ENCODE measurements around the gene ATP9B.

ATP9B gene

DNA sequence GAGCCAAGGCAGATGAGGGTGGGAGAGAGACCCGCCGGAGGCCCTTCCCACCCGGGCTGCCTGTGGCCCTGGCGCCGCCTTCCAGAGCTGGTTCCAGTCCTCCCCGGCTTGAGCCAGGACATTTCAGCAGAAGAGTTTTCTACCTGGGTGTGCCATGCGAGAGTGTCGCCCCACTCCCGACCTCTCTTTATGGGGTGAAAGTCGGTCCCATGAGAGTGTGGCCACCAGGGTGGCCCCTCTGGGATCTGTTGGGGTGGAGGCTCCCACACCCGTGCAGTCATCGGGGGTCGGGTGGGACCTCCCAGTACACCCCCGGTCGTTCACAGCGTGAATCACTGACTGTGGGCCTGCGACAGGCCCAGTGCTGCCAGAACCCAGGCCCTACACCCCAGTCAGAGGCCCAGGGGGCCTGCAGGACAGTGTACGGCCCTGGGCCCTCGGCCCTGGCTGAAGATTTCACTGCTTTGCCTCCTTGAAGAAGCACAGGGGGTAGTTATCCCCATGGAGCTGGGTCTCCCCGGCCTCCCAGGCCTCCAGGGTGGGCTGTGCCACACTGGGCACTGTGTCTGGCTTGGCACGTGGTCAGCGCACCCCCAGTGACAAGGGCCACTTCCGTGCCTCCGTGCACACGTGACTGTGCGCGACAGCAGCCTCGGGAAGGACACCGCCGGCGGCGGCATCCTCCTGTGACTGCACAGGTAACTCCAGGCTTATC is 332.5 kb downstream of the ATP9B start:
- DNase-seq = no peak

DNA sequence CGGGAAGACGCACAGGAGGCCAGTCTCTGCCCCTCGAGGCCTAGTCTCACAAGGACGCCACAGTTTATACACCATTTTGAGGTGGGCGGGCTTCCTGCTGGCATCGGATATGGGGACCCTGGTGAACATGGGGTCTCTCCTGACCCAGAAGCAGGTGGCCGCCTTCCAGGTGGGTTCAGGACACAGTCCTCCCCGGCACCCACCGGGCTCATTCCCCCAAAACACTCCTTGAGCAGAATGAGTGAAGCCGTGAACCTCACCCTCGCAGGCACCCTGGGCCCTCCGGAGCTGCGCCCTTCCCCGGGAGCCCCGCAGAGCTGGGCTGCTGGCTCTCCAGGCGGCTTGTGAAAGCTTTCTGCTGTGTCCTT is 333.0 kb downstream of the ATP9B start:
- DNase-seq = no peak

DNA sequence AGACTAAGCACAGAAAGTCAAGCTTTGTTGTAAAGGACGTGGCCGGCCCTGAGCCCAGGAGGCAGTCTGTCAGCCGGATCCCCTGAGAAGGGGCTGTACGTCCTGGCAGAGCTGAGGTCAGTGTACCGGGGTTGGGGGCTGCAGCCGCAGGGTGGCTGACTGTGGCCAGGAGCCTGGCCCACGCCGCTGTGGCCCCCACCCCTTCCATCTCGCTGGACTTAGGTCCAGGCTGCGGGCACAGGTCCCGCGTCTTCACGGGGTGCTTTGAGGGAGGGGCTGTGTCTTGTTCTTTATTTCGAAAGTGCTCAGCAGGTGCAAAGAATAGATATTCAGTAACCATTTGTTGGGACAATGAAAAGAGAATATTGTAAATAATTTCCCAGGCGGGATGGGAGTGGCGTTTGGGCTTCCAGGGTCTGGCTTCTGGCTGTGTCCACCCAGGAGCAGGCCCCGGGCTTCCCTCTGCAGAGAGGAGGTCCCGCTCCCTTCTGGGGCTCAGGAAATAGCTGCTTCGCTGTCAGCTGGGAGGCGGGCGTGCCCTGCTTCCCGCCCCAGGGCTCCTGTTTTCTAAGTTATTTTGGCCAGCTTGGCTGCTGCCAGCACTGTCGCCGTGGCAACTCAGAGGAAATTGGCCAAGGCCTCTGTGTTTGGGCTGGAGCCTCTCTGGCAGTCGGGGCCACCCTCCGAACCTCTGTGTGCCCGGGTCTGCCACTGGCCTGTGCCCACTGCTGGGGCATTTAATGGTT is 334.0 kb downstream of the ATP9B start:
- no peak for DNase-seq

DNA sequence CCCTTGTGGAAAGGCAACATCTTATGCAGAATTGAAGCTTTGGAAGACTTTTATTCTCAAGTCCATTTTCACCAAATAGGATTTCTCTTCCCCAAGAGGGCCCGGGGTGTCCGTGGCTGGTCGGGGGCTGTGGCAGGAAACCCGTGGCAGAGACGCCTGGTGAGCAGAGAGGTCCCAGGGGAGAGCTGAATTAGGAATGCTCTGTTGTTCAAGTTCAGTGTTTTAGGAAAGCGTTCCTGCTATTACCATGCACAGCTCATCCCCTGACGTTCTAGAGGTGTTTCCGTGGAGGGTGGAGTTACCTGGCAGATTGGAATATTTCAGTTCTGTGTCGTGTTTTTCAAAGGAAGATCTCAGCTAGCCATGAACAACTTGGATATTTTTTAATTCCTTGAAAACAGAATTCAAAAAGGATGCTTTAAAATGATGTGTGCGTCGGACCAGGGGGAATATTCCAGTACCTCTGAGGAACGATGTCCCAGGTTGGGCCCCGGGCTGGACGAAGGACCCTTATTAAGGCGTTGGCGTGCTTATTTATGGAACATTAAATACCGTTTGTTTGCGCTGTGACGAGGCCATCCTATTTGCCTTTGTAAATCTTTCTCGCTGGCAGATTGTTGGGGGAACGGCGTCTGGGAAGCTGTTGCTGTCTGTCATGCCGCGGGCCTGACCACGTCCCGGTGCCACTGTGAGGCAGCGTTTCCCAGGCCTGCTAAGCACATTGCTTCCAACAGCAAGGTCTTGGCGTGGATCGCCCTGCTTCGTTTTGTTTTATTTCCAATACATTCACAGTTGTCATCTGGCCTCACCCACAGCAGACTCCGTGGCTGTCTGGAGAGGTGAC is 334.8 kb downstream of the ATP9B start:
- peak; percentile 59 for DNase-seq

DNA sequence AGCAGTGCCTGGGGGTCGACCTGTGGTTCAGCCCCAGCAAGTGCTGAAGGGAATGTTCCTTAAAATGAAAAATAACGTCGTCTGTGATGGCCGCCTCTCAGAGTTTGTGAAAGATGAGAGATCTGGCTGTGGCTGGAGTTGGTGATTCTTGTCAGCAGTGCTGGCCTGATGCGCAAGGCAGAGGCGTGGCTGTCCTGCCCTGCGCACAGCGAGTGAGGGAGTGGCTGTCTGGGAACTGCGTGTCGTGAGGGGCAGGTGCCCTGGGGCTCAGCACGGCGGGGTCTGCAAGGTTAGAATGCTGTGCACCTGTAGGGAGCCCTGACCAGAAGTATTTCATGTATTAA is 335.3 kb downstream of the ATP9B start:
- peak; percentile 37 for DNase-seq

DNA sequence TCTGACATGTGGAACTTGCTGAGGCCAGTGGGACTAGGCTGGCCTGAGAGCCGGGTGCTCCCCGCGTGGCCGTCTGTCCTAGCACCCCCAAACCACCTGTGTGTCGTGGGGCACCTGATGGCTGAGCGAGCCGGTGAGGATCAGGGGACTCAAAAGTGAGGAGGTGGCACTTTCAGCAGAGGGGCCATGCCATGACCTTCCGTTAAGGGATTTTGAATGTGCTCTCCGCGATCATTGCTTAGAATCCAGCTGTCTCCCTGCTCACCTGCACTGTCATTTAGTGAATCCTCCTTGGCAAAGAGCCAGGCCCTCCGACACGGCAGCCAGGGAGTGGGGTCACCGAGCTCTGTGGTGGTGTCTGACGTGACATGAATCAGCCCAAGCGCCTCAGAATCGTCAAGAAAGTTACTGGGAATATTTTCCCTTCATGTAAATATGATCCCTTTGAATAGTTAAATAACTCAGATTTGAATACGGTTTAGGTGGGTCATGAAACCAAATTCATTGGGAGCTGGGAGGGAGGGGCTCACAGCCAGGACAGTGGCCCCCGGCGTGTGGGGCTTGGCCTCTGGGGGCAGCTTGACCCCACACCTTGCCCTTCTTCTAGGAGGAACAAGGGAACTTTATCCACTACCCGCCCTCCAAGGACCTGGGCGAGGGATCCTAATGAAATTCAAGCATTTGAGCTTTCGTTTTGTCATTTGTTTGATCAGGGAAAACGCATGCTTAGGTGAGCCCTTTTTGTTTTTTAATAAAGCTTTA is 336.0 kb downstream of the ATP9B start:
- peak; percentile 74 for DNase-seq

DNA sequence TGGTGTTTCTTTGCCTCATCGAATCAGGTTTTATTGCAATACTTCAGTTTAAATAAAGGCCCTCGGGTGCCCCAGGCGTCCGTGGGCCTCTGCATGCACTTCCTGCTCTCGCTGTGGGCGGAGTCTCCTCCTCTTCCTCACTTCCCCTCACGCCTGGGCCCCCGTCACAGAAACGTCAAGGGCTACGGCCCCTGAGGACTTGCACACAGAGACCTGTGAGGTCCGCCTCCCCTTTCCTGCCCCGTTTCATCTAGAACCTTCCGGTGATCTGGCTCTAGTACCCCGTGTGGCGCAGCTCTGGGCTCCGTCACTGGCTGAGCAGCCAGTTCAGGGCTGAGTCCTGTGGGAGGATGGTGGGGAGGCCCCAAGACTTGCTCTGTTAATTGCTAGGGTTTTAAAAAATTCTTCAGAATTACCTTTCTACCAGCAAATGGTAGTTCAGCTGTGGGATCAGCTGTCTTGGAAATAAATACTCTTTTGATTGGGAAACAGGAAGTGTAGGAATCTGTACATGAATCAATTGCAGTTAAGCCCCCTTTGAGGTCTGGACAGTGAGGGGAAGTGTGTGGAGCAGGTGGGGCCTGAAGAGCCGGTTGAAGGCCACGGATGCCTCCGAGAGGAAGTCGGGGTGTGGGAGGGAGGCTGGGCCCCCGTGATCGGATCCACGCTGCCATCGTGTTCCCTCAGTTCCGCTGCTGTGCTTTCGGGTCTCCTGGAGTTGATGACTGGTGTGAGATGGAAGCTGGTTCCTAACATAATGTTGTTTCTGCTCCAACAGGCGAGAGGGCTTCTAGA is 336.8 kb downstream of the ATP9B start:
- DNase-seq = no peak

DNA sequence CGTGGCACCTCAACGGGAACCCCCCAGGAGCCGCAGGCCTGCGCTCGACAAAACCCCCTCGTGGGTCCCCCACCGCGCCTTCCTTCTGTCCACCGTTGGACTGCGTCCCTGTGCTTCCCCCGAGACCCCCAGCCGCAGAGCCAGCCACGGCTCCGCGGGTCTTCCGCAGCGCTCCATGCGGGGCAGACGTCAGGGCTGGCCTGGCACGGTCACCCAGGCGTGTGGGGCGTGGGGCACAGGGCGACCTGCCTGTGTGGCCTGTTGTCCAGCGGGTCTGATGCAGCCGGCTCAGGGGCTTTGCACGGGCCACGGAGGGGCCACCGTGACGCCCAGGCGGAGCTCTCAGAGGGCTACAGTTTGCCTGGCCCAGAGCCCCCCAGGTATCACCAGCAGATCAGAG is 337.5 kb downstream of the ATP9B start:
- no peak for DNase-seq

DNA sequence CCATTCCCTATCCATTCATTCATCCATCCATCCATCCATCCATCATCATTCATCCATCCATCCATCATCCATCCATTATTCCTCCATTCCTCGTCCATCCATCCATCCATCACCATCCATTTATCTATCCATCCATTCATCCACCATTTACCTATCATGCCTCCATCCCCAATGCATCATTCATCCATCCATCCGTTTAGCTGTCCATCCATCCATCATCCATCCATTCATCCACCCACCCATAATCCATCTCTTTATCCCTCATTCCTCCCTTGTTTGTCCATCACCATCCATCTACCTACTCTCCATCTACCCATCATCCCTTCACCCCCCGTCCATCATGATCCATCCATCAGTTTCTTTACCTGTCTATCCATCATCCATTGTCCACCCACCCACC is 340.1 kb downstream of the ATP9B start:
- DNase-seq = no peak

DNA sequence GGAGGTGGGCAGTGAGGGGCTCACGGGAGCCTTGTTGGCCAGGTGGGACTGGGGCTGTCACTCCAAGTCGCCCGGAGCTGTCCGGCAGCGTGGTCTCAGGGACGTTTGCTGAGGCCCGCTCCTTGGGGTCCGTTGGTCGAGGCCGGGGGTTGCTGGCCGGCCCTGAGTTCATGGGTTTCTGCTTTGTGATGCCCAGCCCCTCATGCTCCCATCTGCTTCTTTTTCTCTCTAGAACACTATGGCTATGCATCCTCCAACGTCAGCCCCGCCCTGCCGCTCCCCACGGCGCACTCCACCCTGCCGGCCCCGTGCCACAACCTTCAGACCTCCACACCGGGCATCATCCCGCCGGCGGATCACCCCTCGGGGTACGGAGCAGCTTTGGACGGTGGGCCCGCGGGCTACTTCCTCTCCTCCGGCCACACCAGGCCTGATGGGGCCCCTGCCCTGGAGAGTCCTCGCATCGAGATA is 341.0 kb downstream of the ATP9B start:
- no peak for DNase-seq

DNA sequence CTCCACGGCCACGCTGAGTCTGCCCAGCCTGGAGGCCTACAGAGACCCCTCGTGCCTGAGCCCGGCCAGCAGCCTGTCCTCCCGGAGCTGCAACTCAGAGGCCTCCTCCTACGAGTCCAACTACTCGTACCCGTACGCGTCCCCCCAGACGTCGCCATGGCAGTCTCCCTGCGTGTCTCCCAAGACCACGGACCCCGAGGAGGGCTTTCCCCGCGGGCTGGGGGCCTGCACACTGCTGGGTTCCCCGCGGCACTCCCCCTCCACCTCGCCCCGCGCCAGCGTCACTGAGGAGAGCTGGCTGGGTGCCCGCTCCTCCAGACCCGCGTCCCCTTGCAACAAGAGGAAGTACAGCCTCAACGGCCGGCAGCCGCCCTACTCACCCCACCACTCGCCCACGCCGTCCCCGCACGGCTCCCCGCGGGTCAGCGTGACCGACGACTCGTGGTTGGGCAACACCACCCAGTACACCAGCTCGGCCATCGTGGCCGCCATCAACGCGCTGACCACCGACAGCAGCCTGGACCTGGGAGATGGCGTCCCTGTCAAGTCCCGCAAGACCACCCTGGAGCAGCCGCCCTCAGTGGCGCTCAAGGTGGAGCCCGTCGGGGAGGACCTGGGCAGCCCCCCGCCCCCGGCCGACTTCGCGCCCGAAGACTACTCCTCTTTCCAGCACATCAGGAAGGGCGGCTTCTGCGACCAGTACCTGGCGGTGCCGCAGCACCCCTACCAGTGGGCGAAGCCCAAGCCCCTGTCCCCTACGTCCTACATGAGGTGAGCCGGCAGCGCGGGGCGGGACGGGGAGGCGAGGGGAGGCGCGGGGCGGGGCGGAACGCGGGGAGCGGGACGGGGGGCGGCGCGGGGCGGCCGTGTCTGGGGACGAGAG is 341.8 kb downstream of the ATP9B start:
- DNase-seq = no peak

DNA sequence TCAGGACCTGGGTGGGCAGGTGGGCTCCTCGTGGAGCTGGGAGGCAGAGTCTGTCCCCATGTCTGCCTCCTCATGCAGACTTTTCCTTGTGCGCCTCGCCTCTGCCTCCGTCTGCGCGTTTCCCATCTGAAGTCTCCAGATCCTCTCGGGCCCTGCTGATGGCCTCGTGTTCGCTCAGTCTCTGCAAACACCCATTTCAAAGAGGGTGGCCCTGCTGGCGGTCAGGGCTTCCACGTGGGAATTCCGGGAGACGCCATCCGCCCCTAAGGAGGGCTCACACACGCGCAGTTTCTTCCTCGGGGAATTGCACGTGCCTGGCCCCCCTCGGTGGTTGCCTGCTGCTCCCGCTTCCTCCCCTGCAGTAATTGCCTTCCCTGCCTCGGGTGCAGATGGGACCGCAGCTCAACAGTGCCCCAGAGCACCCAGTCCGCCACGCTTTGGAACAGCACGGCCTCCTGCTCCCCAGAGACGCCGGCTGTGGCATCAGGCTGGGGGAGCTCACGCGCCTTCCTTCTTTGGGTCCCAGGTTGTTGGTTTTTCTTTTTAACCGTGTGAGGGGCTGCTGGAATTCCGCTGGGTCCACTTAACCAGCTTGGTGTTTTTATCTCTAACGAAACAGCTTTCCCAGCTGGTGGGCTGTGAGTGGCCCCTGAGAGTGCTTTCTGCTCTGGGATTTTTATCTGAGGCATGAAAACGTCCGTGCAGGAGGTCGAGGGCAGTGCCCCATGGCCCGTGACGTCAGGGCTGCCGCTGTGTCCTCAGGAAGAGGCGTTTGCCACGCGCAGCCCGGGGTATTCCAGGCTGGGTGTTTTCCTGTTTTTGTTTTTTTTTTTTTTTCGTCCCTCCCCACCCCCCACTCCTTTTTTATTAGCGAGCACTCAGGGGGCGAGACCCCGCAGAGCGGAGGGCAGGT is 342.7 kb downstream of the ATP9B start:
- no peak for DNase-seq

DNA sequence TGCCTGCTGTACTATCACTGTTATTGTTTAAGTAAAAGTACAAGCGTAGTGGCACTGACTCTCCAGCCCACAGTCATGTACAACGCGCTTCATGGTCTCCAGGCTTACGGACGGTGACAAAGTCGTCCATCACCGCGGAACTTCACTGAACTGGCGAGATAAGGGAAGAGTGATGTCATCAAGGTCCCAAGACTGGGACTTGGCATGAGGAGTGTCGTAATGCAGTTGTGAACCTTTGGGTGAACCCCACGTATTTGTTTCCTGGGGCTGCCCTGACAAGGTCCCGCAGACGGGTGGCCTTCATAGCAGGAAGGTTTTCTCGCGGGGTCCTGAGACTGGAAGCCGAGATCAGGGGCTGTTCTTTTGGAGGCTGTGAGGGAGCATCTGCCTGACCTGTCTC is 343.8 kb downstream of the ATP9B start:
- no peak for DNase-seq

DNA sequence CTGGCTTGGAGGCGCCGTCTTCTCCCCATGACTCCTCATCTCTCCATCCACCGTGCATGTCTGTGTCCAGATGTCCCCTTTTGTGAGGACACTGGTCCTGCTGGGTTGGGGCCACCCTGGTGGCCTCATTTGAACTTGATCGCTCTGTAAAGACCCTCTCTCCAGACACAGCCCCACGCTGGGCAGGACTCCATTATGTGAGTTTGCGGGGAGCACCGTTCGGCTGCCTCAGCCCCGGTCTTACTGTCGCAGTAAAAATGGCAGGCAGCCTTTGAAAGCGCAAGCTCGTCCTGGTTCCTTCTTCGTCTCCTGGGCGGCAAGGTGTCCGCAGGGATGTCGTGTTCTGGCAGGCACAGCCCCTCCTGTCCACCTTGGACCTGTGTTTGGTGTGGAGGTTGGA is 344.2 kb downstream of the ATP9B start:
- DNase-seq = no peak

DNA sequence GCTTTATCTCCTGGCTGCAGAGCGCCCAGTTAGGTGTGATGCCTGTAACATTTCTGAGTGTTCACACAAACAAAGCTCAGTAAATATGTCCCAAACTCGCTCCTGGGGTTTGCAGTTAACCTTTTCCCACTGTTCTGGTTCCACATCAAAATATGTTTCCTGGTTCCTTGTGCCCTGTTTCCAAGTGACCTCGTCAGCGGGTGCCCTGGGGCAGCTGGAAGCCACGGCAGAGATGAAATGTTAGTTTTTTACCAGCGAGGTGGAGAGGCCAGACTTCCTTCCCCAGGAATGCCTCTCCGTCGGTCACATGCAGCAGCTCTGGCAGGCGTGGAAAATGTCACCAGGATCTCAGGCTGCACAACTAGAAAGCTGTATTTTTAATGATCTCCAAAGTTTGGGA is 344.7 kb downstream of the ATP9B start:
- DNase-seq = no peak

DNA sequence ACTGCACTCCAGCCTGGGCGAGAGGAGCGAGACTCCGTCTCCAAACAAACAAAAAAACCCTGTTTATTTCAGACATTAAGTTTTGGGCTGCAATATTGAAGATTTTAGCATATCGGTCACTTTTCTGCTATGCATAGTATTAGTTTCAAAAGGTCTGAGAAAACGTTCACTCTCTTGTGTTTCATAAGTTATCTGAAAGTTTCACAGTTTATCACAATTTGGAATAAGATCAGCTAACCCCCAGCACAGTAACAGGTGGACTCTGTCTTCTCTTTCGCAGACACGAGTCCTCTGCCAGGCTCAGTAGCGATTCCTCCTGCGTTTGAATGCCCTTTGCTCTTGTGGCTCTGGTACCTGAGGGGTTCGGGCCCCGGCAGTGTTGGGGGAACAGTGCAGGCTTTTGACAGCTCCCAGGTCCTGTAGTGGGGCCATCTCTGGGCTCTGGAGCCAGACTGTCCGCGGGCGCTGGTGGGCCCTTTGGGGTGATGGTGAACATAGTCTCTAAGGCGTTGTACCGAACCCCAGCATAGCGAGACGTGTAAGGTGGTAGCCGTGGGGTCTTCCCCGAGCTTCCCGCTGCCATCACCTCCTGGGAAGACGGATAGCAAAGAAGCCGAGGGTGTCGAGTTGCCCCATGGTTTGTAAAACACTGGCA is 347.0 kb downstream of the ATP9B start:
- no peak for DNase-seq

DNA sequence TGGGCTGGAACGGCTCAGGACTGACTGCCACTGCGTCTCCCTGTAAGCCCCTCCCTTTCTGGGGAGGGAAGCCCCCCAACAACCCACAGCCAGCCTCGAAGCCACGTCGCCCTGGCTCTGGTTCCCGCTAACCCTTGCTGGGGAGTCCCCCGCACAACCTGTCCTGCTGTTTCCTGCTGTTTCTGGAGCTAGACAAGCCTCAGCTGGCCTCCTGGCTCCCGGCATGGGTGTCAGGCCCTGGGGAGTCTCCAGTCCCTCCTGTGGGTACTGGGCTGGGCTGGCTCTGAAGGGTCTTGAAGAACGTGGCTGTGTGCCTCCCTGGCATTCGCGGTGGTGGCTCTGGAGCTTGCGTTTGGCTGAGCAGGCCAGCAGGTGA is 347.5 kb downstream of the ATP9B start:
- no peak for DNase-seq

DNA sequence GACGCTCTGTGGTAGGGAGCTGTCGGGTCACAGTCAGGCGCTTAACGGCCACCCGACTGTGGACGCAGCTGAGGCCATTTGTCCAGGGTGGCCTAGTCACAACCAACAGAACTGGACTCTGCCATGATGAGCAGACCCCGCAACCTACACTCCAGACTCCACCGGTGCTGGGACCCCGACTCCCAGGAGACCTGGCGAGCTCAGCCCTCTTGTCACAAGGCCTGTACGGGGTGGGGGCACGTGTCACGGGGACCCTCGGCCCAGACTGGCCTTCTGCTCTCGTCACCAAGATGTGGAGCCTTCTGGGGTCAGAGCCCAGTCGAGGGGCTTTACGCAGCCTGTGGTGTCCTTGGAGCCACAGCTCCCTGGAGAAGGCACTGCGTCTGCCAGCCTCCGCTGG is 349.0 kb downstream of the ATP9B start:
- DNase-seq = no peak

DNA sequence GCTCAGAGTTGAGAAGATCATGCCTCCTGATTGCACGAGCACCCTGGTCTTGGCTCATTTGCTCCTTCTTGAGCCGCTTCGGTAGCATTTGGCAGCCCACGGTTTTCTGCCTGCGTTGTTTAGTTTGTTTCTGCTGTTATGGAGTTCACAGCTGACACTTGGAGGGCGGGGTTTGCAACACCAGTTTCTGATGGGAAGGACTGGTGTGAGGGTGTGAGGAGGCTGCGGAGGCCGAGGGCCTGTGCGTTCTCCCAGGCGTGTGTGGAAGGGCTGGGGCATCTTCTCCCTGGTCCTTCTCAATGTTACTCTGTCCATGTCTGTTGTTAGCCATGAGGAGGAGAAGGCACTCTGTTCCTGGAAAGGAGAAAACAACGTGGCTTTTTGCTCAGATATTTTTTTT is 349.4 kb downstream of the ATP9B start:
- no peak for DNase-seq
